ENCODE results near the gene PDGFRB.

The PDGFRB gene

GRCh38 chr5:150080696-150081435 lies 74.8 kb downstream of the PDGFRB start:
- DNase-seq: no peak

GRCh38 chr5:150079909-150080461 lies 75.7 kb downstream of the PDGFRB start:
- no peak for DNase-seq

DNA sequence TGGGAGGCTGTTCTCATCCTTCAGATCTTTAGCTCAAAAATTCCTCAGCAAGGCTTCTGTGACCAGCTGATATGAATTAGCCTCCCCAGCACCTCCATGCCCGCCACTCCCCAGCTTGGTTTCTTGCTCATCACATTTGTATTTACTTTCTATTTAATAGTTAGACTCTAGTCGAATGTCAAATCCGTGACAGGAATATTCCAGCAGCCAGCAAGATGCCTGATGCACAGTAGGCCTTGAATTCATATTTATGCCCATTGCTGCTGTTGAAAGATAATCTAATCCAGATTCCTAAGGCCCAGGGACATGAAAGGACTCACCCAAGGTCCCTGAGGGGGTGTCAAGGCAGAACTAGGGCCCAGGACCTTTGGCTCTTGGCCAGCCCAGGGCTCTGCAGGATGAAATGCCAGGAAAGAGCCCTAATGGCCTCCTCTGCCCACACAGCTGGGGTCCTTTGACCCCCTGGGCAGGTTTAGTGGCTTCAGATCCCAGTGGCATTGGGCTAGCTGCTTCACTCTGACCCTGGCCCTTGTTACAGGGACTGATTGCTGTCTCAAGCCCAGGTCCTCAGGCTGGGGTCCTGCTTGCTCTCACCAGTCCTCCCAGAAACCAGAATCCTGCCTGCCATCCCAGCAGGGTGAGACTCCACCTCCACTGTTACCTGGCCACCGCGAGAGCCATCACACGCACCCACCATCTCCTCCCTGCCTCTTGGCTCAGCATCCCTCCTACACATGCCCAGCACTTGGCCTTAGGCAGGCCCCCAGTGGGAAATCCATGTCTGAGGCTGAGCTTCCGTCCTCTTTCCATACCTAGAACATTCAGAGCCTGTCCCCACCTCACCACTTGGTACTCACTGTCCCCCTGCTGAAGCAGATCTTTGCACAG lies 76.6 kb downstream of the PDGFRB start:
- no peak for DNase-seq

GRCh38 chr5:150077996-150078801 lies 77.4 kb downstream of the PDGFRB start:
- no peak for DNase-seq

DNA sequence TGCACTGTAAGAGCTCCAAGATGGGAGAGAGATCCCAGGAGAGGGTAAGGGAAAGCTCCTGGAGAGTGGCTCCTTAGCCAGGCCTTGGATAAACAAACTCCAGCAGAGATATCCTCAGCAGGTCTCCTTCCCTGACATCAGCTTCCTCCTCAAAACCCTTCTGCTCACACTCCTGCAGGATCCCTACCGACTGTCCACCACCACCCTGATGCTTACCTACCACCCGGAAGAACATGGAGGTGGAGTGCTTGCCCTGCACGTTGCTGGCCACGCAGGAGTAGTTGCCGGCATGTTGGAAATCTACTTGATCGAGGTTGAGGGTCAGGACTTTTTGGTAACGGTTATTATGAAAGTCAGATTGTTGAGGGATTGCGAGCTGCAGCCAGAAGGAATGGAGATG lies 78.6 kb downstream of the PDGFRB start:
- DNase-seq: no peak

GRCh38 chr5:150075806-150076205 lies 79.8 kb downstream of the PDGFRB start:
- DNase-seq: no peak

GRCh38 chr5:150075233-150075632 lies 80.4 kb downstream of the PDGFRB start:
- no peak for DNase-seq

DNA sequence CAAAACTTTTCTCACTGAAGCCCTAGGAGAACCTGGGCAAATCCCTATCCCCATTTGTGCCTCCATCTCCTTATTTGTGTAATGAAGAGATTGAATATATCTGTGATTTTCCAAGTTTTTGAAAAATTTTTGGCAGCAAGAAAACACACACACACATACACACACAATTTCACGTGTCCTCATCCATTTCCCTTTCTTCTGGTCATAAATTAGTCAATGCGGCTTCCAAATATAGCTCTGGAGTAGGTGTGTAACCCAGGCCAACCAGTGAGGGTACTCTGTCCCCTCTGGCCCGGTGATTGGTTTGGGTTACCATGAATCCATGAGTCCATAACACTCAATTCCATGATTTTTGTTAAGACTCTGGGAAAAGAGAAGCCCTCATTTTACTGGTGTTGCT lies 82.0 kb downstream of the PDGFRB start:
- no peak for DNase-seq

DNA sequence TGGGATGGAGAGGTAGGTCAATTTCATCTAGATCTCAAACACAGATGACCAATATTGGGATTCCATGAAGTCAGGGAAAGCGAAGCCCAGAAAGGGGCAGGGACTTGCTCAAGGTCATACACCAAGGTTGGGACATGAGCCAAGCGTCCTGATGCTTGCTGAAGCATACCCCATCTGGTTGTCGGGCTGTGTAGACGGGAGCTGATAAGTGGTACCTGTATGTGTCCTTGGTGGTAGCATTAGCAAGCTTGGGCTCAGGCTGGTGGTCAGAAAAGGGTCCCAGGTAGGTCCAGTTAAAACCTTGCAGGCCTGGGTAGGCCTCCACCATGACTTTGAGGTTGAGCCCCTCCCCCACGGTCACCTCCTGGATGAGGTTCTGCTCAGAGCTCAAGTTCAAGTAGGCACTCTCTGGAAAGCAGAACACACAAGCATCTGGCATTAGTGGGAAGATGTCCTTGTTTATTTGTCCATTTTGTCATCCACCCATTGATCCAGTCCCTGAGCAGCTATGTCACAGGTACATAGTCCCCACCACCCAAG lies 82.5 kb downstream of the PDGFRB start:
- DNase-seq: no peak

- DNase-seq: no peak
Observed at GRCh38 chr5:150070821-150071220, 84.8 kb downstream of the PDGFRB start.

DNA sequence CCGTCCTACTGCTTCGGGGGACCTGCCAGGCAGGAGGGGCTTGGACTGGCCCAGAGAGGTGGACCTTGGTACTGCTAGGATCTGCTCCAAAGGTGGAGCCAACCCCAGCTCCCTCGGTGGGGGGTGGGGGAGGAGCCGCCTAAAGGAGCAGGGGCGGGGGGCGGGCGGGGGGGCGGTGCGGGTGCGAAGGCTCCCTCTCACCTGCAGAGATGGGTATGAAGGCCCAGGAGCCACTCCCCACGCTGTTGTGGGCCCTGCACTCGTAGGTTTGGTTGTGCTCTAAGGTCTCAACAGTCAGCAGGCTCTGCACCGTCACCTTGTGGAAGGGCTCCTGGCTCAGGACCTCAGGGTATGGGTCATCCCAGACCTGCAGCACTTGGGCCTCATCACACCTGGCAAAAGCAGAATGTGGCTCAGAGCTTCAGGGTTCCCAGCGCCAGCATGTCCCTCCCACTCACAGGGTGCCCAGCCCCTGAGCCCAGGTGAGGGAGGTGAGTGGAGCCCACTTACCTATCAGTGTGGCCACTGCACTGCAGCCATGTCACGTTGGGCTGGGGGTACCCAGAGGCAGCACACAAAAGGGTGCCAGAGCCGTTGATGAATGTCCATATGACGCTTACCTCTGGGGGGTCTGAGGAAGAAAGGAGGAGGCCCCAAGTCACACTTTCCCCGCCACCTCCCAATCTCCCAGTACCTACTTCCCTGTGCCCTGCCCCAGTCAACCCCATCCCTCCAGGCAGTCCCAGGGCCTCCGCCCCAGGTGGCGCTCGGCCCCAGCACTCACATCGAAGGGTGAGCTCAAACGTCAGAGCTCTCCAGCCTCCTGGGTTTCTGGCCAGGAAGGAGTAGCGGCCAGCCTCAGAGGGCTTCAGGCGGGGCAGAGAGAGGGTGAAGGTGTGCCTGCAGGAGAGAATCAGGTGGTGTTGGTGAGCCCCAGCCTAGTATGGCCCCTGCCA lies 85.7 kb downstream of the PDGFRB start:
- DNase-seq: no peak

- DNase-seq: no peak
Observed at GRCh38 chr5:150068961-150069645, 86.5 kb downstream of the PDGFRB start.

DNA sequence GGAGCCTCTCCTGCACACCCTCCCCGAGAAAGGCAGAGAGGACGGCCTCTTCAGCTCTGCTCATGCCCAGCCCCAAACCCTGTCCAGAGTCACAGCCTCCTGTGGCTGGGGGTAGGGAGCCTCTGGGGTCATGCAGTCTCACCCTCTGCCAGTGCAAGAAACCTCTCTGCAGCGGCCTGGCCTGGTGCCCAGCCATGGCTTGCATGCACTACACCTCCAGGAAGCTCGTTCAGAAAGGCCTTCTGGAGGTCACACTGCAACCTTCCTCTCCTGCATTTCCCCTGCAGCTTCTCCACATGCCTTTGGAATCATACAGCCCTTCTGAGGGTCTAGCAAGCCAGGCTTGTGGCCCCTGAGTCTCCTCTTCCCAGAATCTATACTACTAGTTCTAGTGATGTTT lies 87.2 kb downstream of the PDGFRB start:
- DNase-seq: no peak

GRCh38 chr5:150068071-150068470 lies 87.6 kb downstream of the PDGFRB start:
- DNase-seq: no peak

DNA sequence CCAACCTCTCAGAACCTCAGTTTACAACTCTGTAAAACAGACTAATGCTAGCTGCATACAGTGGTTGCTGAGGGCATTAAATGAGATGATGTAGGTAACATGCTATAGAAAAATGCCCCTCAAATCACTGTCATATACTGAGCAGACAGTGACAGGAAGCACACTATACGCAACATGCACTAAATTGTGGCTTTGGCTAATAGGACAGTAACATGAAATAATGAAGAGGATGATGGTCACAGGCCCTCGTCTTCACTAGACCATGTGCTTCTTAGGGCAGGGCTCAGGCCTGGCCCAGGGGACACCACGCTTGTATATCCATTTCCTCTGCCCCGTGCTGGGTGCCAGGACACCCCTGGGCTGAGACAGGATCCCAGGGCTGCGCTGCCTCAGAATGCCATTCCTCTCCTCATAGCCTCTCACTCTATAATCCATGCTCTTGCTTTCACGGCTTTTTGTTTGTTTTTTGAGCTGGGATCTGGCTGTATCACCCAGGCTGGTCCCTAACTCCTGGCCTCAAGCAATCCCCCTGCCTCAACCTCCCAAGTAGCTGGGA lies 88.2 kb downstream of the PDGFRB start:
- no peak for DNase-seq

DNA sequence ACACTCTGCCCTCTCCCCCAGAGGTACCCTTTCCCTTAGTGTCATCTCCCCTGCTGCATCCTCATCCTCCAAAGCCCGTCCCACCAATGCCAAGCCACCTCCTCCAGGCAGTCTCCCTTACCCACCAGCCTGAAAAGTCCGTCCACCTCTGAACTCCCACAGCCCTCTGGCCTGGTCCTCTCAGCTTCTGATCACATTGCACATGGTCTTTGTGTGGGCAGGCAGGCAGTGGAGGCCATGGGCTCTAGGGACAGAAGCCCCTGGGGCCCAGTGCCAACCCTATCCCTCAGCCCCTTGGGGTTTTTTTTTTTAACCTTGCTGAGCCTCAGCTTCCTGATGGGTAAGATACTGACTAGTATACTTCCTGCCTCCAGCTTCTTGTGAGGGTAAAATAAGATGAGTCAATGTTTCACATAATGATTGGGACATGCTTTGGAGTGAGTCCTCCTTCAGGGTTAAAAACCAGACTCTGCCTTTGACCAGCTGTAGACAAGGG lies 88.7 kb downstream of the PDGFRB start:
- DNase-seq: peak; percentile 71

- DNase-seq: no peak
Observed at GRCh38 chr5:150066436-150066835, 89.2 kb downstream of the PDGFRB start.

GRCh38 chr5:150065886-150066285 lies 89.8 kb downstream of the PDGFRB start:
- no peak for DNase-seq

GRCh38 chr5:150065346-150065745 lies 90.3 kb downstream of the PDGFRB start:
- peak; percentile 56 for DNase-seq

GRCh38 chr5:150064681-150065220 lies 90.9 kb downstream of the PDGFRB start:
- no peak for DNase-seq
